NOMO-1 (cell line): ENCODE results near the gene NDUFC1.
A peak's percentile ranks its signal among the peaks of the same experiment; 100 is the strongest.
"Not testable (repeated sequence)": the region's sequence is repeated elsewhere in the genome, so short reads cannot be mapped to it uniquely, and the experiment has no call there.

Source experiments
- DNase-seq, 2 experiments: peaks; one replicate each; lab custom pipeline; 2025; ENCODE audit not compliant: unreplicated experiment in 2 of 2; lab: John Stamatoyannopoulos, UW

The NDUFC1 gene

GRCh38 chr4:139299536-139299935 is 2.7 kb downstream of the NDUFC1 start:
- no peak for DNase-seq

DNA sequence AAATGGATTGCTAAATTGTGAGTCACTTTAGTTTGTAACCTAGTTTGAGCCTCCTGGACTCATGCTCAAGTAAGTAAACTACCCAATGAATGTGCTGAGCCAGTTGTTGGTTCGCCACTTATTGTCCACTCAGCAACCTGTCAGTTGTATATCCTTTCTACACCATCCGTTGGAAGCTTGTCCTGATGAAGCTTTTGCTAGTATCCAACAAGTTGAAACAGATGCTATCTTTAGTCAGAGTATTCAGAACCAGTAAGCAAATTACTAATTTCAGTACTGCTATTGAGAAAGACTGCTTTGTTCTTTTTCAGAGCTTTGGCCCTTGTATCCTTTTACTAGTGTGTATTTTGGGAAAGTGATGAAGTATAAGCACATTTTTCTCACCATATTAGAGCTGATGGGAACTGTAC is 5.3 kb downstream of the NDUFC1 start:
- DNase-seq, result peak in 1 of 2 experiments; percentile 29

DNA sequence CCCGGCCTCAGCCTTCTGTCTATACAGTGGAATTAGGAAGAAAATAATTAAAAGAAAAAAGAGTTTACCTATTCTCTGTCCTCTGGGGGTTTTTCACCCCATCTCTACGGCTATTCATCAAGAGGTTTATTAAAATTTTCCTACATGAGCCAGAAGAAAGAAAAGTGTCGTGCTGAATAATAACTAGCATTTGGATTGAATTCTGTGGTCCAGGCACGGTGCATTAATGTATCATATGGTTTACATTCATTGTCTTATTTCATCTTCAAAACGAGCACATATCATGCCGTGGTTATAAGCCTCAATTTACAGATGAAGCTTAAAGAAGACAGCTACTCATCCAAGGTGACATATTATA is 6.4 kb downstream of the NDUFC1 start:
- DNase-seq, result no peak

- peak; percentile 90 for DNase-seq
Measured at GRCh38 chr4:139295206-139295941, 6.9 kb downstream of the NDUFC1 start.

GRCh38 chr4:139286186-139286698 is 16.0 kb downstream of the NDUFC1 start:
- no peak for DNase-seq

DNA sequence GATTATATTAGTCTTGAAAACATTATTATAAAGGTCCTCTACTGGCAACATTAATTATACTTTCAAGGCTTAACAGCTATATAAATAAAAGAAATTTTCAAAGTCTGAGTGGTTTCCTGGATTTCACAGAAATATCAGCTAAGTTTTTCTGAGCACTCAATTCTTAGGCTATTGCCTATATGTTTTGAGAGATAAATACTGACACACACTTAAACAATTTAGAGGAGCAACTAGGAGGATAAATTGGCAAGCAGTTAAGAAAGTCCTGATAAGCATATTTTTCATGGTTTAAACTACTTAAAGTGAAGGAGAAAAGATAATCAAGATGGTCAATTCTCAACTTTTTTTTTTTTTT is 19.6 kb downstream of the NDUFC1 start:
- no peak for DNase-seq

DNA sequence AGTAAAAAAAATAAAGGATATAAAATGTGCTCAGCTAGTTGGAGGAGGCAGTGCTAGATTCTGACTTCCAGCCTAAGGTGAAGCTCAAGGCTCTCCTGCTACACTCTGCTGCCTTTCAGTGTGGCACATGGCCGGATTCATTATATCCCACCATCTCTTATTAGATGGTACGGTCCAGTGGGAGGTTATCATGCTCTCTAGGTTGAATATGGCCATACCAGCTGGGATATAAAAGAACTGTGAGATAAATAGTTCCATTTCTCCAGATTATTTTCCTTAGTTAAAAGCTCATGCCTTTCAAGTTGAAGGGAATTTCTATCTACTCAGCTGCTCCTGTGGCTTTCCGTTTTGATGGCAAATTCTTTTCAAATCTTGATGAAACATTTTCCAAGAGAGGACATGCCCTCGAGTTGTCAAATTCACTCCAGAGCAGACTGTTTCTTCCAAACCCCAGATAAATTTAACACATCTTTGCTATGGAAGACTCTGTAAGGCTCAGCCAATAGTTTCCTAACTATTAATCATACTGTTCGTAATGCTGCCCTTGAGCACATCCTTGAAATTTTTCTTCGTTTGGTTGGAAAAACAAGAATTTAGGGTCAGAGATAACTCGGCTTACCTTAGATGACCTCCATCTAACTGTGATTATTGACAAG is 20.1 kb downstream of the NDUFC1 start:
- no peak for DNase-seq

GRCh38 chr4:139279760-139280620 is 22.3 kb downstream of the NDUFC1 start, which contains the start of gene MGARP:
Gene MGARP, minus strand, starts transcription at chr4:139280225. Its CDS starts 67 bp downstream, at chr4:139280158.
- DNase-seq, result no peak

DNA sequence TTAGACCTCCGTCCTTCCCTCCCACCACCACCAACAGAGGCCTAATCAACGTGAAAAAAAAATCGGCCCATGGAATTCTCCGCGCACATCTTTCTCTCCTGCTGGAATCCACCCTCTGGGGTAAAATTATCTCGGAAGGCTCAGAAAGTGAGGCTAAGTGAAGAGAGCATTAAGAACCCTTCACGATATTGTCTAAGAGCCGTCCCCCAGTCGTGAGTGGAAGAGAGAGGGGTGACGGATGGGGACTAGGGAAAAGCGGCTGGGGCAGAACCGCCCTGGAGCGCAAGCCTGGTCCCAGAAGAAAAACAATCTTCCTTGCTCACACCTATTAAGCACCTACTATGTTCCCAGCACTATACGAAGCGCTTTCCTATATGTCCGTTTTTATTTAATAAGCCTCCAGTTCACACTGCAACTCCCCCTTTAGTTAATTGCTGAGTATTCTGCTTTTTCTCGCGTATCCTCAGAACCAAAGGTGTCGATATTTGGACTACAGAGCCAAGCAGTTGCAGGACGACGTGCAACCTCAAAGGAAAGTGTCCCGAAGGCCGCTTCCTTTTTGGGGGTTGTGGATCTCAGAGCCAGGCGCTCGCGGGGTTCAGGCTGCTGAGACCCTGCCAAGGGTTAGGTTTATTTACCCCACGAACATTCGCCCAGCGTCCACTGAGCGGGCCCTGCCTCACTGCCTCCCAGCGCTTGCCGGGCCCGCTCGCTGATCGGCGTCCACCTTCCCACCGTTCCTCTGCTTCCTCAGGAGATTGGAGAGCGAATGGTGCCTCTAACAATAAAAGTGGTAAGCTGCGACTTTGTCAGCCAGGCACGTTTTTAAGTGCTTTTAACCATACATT is 23.1 kb downstream of the NDUFC1 start:
- no peak for DNase-seq

DNA sequence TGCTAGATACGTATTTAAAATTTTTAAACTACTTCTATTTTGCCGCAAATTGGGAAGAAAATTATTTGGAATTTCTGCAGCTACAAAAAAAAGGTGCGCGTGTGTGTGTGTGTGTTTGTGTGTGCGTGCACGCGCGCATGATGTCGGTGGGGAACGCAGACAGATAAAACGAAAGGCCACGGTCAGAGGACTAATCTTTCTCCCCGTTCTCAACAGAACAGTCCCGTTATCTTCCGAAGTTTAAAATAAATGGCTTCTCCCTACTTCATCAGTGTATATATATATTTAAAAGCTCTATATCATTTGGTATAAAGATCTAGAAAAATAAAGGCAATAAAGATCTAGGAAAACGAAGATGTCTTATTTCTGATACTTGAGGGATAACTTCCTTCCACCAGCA is 23.8 kb downstream of the NDUFC1 start:
- DNase-seq, result no peak

GRCh38 chr4:139275281-139275735 is 27.0 kb downstream of the NDUFC1 start:
- no peak for DNase-seq

DNA sequence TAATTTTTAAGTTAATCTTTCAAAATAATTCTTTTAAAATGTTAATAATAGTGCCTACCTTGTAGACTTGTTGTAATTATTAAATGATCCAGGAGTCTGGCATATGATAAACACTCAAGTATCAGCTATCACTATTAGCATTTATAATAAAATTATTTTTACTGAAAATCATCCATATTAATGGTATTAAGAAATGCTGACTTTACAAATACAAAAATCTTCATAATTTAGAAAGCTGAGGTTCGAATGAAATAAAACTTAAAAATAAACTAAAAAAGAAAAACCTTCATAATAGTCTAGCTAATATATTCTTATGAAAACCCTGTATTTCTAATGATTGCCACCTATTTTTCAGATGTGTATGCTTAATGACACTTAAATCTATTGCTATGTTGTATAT is 27.5 kb downstream of the NDUFC1 start:
- DNase-seq, result no peak

- DNase-seq, result no peak
Measured at GRCh38 chr4:139273835-139274234, 28.4 kb downstream of the NDUFC1 start.

GRCh38 chr4:139267301-139267700 is 35.0 kb downstream of the NDUFC1 start:
- DNase-seq, result no peak

DNA sequence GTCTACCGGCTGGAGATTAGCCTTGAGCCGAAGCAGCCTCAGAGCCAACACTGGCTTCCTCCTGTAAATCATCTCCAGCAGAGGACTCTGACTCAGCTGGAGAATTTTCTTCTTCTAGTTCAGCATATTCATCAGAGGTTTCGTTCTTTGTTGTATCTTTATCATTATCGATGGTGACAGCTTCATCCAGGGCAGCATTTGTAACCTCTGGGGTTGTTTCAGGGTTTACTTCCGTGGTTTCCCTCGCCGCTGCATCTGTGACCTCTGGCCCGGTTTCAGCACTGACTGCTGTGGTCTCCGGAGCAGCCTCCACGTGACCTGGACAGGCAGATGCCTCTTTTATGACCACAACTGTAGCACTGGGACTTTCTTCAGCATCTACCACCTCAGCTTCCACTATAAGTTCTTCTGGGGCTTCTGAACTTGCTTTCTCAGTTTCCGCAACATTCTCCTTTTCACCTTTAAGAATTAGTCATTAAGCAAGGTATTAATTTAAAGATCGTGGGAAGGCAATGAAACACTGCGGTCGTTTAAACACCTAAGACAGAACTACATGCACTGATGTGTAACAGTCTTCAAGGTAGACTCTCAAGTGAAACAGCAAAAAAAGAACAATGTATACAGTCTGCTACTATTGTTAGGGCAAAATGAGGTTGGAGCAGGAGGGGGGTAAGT is 35.6 kb downstream of the NDUFC1 start:
- DNase-seq, result peak; percentile 56 to 82

DNA sequence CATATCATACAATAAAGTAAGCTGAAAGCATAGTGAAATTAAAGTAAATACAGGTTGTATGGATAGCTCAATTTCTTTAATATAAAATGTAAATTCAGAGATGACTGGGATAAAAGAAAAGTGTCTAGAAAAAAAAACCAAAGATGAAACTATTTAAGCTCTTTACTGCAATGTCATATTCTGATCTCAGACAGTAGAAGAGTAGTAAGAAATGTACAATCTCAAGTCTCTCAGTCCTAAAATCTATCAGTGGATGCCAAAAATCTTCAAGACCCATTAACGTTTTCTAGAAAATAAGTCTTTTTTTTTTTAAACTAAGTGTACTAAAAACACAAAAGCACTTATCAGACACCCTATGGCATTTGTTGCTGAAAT is 36.1 kb downstream of the NDUFC1 start:
- no peak for DNase-seq

GRCh38 chr4:139265654-139266053 is 36.6 kb downstream of the NDUFC1 start:
- DNase-seq, result no peak

DNA sequence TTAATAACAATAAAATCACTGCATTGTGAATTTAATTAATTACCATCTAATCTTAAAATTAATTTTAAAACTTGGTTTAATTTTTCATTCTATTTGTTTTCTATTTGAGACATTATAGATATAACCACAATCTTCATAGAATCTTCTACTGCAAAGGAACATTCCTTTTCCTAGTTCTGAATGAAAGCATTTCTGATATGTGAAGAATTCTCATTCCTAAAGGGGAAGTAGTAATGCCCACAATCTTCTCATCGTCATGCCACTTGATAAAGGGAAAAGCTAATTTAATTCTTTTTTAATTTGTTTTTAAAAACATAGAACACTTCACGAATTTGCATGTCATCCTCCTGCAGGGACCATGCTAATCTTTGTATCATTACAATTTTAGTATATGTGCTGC is 45.9 kb downstream of the NDUFC1 start:
- DNase-seq, result no peak

- not testable (repeated sequence) for DNase-seq
Measured at GRCh38 chr4:139255581-139255980, 46.7 kb downstream of the NDUFC1 start.

- DNase-seq, result no peak
Measured at GRCh38 chr4:139253713-139254112, 48.6 kb downstream of the NDUFC1 start.
